HG03354 (cell line): ENCODE results near the gene CPLX4.
A peak's percentile ranks its signal among the peaks of the same experiment; 100 is the strongest.
"Not testable (repeated sequence)": the region's sequence is repeated elsewhere in the genome, so short reads cannot be mapped to it uniquely, and the experiment has no call there.

Source experiments
- ATAC-seq: cut with Tn5 transposase; IDR thresholded peaks from one replicate; pipeline ENCODE4 v1.9.1; 2021; ENCODE audit warnings: mild to moderate bottlenecking; ENCODE audit not compliant: unreplicated experiment, poor library complexity, severe bottlenecking

CPLX4 gene

GRCh38 chr18:59272221-59272888 lies 46.1 kb downstream of the CPLX4 start:
- ATAC-seq, result no peak

- no peak for ATAC-seq
These were observed 46.7 kb downstream of the CPLX4 start for GRCh38 chr18:59271606-59272220.

DNA sequence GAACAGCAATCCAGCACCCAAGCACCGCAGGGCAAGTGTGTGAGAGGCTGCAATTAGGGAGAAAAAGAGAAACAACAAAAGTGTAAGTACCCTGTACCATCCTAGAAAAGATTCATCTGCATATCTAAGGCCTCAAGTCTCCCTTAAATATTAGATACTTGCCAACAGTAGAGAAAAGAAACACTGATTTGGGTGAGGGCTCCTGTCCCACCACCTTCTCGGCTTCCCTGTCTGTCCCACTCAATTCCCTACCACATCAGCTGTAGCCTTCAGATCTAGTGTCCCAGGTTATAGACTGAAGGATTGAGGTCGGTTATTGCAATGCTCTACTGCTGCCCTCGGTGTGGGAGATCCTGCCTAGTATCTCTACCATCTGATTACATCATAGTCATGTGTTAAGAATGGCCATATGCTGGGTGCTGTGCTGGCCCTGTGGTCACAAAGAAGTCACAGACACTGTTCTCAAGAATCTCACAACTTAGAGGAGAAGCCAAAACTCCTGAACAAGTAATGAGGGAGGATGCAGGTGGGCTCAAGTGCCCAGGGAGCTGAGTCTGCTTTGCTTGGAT lies 47.7 kb downstream of the CPLX4 start:
- no peak for ATAC-seq

DNA sequence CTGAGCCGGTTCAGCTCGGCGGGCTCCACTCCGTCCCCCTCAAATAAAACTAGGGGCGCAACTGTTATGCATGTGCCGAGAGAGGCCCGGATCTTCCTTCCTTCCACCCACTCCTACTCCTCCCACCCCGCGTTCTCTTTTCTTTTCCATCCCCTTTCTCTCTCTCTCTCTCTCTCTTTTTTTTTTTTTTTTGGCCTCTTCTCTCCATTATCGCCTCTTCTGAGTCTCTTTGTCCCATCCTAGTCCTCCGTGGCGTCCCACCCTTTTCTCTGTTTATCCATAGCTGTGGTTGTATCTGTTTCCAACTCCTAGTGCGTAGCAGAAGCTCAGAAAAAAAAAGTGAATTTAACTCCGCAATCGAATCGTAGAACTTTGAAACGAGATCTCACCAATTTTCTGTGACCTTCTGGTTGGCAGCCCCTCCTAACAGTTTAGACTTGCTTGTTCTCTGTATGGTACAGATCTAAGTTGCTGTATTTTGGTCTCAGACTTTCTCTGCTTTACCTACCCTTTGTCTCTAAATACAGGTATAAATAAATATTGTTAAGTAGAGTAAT lies 48.8 kb downstream of the CPLX4 start:
- ATAC-seq, result no peak

GRCh38 chr18:59268721-59269562 lies 49.5 kb downstream of the CPLX4 start:
- no peak for ATAC-seq

- no peak for ATAC-seq
These were observed 50.2 kb downstream of the CPLX4 start for GRCh38 chr18:59268127-59268720.

DNA sequence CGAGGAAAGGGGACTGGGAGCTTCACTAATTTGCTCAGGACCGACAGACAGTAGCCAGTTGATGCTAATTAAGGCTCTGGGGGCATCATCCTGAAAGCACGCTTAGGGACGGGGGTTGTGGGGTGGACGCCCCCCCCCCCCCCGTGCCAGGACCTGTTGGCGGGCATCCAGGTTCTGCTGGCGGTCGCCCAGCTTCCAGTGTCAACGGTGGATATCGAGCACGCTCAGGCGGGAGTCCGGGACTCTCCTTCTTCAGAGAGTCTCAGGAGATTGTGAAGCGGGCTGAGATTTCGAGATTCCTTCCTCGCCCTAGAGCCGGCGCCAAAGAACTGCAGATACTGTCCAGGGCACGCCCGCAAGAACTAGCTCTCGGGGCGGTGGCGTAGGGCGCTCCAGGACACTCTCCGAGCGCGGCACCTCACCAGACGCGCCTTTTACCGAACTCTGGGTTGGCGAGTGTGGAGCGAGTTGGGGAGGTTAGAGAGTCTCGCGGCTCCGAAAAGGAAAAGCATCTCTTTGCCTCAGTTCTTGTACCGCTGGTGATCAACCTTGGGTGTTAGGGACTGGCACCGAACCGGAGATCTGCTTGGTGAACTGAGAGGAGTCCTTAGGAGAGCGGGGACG lies 50.8 kb downstream of the CPLX4 start:
- ATAC-seq, result no peak

- ATAC-seq, result no peak
These were observed 51.5 kb downstream of the CPLX4 start for GRCh38 chr18:59266886-59267502.

DNA sequence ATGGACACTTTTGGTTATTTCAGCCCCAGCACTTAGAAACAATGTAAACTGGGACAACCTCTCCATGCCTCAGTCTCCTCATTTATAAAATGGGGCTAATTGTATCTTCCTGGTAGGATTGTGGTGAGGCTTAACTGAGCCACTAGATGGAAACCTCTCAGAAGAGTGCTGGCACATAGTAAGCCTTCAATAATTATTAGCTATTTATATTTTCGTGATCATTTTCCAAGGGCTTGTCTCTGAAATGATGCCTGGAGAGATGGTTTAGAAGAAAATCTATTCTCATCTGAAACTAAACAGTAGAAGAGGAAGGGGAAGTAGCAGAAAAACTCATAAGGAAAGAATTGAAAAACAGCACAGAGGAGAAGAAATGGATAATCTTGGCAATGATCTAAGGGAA lies 52.0 kb downstream of the CPLX4 start:
- no peak for ATAC-seq

DNA sequence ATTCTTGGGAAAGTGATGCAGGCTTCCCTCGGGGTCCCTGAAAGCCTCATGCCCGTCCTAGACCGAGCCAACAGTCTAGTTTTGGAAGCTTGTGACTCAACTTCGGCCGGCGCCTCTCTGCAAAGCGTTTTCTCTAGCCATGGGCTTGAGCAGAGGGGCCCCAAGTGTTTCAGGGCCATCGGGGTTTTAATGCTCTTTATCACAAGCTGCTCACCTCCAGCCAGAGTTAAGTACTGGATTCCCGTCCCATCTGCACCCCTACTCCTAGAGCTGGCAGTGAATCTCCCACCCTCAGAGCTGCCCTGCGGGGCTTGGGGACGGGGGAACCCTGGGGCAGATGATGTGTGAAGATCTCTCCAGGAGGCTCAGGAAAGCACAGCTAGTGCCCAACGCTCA lies 52.5 kb downstream of the CPLX4 start:
- no peak for ATAC-seq

GRCh38 chr18:59265246-59265973 lies 53.0 kb downstream of the CPLX4 start:
- peak; percentile 74 for ATAC-seq

DNA sequence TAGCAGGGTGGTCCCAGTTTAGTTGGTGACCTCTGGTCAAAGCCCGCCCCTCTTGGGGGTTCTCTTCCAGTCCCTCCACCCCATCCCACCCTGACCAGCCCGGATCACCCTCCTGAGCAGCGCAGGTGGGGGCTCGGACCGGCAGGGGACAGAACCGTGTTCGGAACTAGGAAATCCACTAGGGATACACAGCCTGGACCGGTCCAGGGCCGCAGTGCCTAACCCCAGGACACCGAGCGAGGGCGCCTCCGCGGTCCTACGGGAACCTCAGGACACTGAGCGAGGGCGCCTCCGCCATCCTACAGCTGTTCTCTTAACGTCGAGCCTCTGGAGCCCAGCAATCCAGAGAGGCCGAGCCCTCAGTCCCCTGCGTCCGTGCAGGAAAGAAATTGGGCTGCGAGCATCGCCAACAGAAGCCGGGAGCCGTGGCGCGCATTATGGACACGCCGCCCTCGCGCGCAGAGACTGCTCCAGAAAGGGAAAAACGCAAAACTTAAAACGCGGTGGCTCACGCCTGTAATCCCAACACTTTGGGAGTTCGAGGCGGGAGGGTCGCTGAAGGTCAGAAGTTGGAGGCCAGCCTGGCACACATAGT lies 53.7 kb downstream of the CPLX4 start:
- ATAC-seq, result no peak

- ATAC-seq, result no peak
These were observed 54.3 kb downstream of the CPLX4 start for GRCh38 chr18:59264121-59264571.

- ATAC-seq, result no peak
These were observed 54.8 kb downstream of the CPLX4 start for GRCh38 chr18:59263661-59264060.

GRCh38 chr18:59262243-59262642 lies 56.2 kb downstream of the CPLX4 start:
- ATAC-seq, result not testable (repeated sequence)

DNA sequence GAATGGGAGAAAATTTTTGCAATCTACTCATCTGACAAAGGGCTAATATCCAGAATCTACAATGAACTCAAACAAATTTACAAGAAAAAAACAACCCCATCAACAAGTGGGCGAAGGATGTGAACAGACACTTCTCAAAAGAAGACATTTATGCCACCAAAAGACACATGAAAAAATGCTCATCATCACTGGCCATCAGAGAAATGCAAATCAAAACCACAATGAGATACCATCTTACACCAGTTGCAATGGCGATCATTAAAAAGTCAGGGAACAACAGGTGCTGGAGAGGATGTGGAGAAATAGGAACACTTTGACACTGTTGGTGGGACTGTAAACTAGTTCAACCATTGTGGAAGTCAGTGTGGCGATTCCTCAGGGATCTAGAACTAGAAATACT lies 56.6 kb downstream of the CPLX4 start:
- not testable (repeated sequence) for ATAC-seq

GRCh38 chr18:59255491-59255890 lies 63.0 kb downstream of the CPLX4 start:
- not testable (repeated sequence) for ATAC-seq
